ENCODE data around the gene TTN.

The TTN gene

DNA sequence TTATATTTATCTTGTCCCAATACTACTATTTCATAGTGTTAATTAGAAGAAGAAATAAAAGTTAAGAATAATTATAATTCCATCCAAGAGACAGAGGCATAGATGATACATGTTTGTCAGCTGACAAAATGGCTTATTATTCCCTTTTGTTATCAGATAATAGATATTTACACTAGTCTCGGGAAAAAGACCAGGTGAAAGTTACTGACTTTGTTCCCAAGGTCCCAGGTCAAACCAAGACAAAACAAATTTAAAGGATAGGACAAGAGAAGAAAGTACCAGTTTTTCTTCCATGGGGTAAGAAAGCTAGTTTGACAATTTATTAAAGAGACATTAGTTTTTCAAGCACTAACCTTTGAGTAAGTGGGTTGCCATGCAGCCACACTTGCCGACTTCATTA, 73.2 kb downstream of the TTN start:
- H3K9me3 ChIP-seq (replicated peaks; ENCODE audit: insufficient read depth, low read length) = no peaks in the 10 kb centered on the region
- TF ChIP-seq, protein P1, sequence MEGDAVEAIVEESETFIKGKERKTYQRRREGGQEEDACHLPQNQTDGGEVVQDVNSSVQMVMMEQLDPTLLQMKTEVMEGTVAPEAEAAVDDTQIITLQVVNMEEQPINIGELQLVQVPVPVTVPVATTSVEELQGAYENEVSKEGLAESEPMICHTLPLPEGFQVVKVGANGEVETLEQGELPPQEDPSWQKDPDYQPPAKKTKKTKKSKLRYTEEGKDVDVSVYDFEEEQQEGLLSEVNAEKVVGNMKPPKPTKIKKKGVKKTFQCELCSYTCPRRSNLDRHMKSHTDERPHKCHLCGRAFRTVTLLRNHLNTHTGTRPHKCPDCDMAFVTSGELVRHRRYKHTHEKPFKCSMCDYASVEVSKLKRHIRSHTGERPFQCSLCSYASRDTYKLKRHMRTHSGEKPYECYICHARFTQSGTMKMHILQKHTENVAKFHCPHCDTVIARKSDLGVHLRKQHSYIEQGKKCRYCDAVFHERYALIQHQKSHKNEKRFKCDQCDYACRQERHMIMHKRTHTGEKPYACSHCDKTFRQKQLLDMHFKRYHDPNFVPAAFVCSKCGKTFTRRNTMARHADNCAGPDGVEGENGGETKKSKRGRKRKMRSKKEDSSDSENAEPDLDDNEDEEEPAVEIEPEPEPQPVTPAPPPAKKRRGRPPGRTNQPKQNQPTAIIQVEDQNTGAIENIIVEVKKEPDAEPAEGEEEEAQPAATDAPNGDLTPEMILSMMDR (IDR thresholded peaks at IDR 0.05; ENCODE audit: low read length) = no peak
- TF ChIP-seq EZH2 (optimal IDR thresholded peaks at IDR 0.05; ENCODE audit: low read depth, low read length) = no peak
- TF ChIP-seq EZH2phosphoT487 (IDR thresholded peaks at IDR 0.05; ENCODE audit: low read length) = no peak
- no peak overlapping the region for H3K4me3 ChIP-seq (ENCODE audit: low read length)
- H3K36me3 ChIP-seq (replicated peaks; ENCODE audit: insufficient read depth, low read length) = no peaks in the 10 kb centered on the region
- no peak overlapping the region for H3K9ac ChIP-seq (ENCODE audit: low read length)
- no peaks in the 10 kb centered on the region for H3K27me3 ChIP-seq (replicated peaks; ENCODE audit: insufficient read depth, low read length)
- no peaks in the 10 kb centered on the region for H3K79me2 ChIP-seq (ENCODE audit: low read length)
- no peak overlapping the region for H3K27ac ChIP-seq (ENCODE audit: low read length)
- H3K4me2 ChIP-seq (ENCODE audit: low read depth, low read length) = no peak overlapping the region
- H3F3A ChIP-seq (ENCODE audit: insufficient read depth, low read length) = no peaks in the 10 kb centered on the region
- no peaks in the 10 kb centered on the region for H3K9me2 ChIP-seq (replicated peaks; ENCODE audit: insufficient read depth, low read length)
- H4K20me1 ChIP-seq (ENCODE audit: insufficient read depth, low read length) = no peaks in the 10 kb centered on the region
- H2AFZ ChIP-seq (ENCODE audit: low read length) = no peak overlapping the region
- no peak for DNase-seq
- H3K4me1 ChIP-seq (ENCODE audit: low read length) = no peaks in the 10 kb centered on the region

DNA sequence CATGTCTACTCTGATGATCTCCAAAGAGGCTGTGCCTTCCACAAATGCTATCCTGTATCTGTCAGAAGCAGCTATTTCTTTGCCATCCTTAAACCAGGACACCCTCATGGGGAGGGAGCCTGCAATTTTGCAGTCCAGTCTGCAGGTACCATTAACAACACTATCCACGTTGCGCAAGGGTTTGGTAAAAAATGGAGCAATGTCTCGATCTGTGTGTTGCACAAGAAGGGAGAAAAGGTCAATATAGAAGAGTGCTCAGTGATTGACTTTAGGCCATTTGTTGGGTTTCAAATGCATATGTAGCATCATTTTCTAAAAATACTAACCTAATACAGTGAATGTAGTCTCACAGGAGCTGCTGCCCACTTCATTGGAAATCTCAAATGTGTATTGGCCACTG, 74.3 kb downstream of the TTN start:
- no peak overlapping the region for H3K4me3 ChIP-seq (ENCODE audit: low read length)

DNA sequence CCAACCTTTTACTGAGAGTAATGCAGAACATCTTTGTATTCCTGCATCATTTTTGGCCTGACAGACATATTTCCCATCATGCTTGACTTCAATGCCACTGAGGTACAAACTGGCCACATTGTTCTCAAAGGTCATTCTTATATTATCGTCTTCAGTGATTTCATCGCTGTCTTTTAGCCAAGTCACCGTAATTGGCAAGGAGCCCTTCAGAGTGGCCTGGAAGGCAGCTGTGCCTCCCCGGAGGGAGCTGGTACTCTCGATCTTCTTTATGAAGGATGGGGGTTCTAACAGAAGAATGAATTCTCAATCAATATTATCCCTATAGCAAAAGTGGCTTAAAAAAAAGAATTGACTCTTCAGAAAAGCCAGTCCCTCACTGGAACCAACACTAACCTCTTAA, 75.9 kb downstream of the TTN start:
- DNase-seq = no peak
- Histone ChIP-seq H3K27ac (ENCODE audit: low read length) (no peak overlapping the region), H3K4me1 (ENCODE audit: low read length) (no peaks in the 10 kb centered on the region), H4K20me1 (ENCODE audit: insufficient read depth, low read length) (no peaks in the 10 kb centered on the region), H3K9me2 (replicated peaks; ENCODE audit: insufficient read depth, low read length) (no peaks in the 10 kb centered on the region), H3K79me2 (ENCODE audit: low read length) (no peaks in the 10 kb centered on the region), H2AFZ (ENCODE audit: low read length) (no peak overlapping the region), H3K4me2 (ENCODE audit: low read depth, low read length) (no peak overlapping the region), H3K27me3 (replicated peaks; ENCODE audit: insufficient read depth, low read length) (no peaks in the 10 kb centered on the region), H3K9ac (ENCODE audit: low read length) (no peak overlapping the region), H3K36me3 (replicated peaks; ENCODE audit: insufficient read depth, low read length) (no peaks in the 10 kb centered on the region), H3K9me3 (replicated peaks; ENCODE audit: insufficient read depth, low read length) (no peaks in the 10 kb centered on the region), H3F3A (ENCODE audit: insufficient read depth, low read length) (no peaks in the 10 kb centered on the region), H3K4me3 (ENCODE audit: low read length) (no peak overlapping the region)
- TF ChIP-seq, protein P1 (IDR thresholded peaks at IDR 0.05; ENCODE audit: low read length) = no peak
- TF ChIP-seq EZH2phosphoT487 (IDR thresholded peaks at IDR 0.05; ENCODE audit: low read length) (no peak), EZH2 (optimal IDR thresholded peaks at IDR 0.05; ENCODE audit: low read depth, low read length) (no peak)

More for the DNA sequence above, 74.3 kb downstream of the TTN start:
- TF ChIP-seq EZH2phosphoT487 (IDR thresholded peaks at IDR 0.05; ENCODE audit: low read length) (no peak), EZH2 (optimal IDR thresholded peaks at IDR 0.05; ENCODE audit: low read depth, low read length) (no peak)
- TF ChIP-seq, protein P1 (IDR thresholded peaks at IDR 0.05; ENCODE audit: low read length) = no peak
- H3K9ac ChIP-seq (ENCODE audit: low read length) = no peak overlapping the region
- no peak overlapping the region for H2AFZ ChIP-seq (ENCODE audit: low read length)
- H3K4me2 ChIP-seq (ENCODE audit: low read depth, low read length) = no peak overlapping the region
- H3K9me3 ChIP-seq (replicated peaks; ENCODE audit: insufficient read depth, low read length) = no peaks in the 10 kb centered on the region
- H3K4me1 ChIP-seq (ENCODE audit: low read length) = no peaks in the 10 kb centered on the region
- H3K79me2 ChIP-seq (ENCODE audit: low read length) = no peaks in the 10 kb centered on the region
- no peaks in the 10 kb centered on the region for H4K20me1 ChIP-seq (ENCODE audit: insufficient read depth, low read length)
- H3K27ac ChIP-seq (ENCODE audit: low read length) = no peak overlapping the region
- no peak for DNase-seq
- H3K36me3 ChIP-seq (replicated peaks; ENCODE audit: insufficient read depth, low read length) = no peaks in the 10 kb centered on the region
- H3K27me3 ChIP-seq (replicated peaks; ENCODE audit: insufficient read depth, low read length) = no peaks in the 10 kb centered on the region
- H3F3A ChIP-seq (ENCODE audit: insufficient read depth, low read length) = no peaks in the 10 kb centered on the region
- no peaks in the 10 kb centered on the region for H3K9me2 ChIP-seq (replicated peaks; ENCODE audit: insufficient read depth, low read length)
